Esophagus mucosa (tissue), 1 donor: Measurements from ENCODE around the gene GSN. TPM values are rescaled to one million over a fixed set of nuclear protein-coding genes. Genes with fewer than 3 reads are reported as not detected.
A peak's percentile ranks its signal among the peaks of the same experiment; 100 is the strongest.

Experiments
- ATAC-seq: fragments of 200-7000 bp; cut with Tn5 transposase; one replicate; pipeline ENCODE4 v1.9.1; 2020
- total RNA-seq: library from RNA; stranded (reverse); gene quantifications from one replicate; pipeline ENCODE4 v1.2.4, GENCODE V29; 2023
- donor health status: DM: yes; HTN: yes; CAD: no.

Gene GSN
- total RNA-seq, 1 donor from 2014 or later: 270 TPM

GRCh38 chr9:121303456-121304451, 35.8 kb downstream of the GSN start:
- peak; percentile 69 for ATAC-seq

GRCh38 chr9:121304707-121305106, 36.7 kb downstream of the GSN start:
- ATAC-seq: no peak

DNA sequence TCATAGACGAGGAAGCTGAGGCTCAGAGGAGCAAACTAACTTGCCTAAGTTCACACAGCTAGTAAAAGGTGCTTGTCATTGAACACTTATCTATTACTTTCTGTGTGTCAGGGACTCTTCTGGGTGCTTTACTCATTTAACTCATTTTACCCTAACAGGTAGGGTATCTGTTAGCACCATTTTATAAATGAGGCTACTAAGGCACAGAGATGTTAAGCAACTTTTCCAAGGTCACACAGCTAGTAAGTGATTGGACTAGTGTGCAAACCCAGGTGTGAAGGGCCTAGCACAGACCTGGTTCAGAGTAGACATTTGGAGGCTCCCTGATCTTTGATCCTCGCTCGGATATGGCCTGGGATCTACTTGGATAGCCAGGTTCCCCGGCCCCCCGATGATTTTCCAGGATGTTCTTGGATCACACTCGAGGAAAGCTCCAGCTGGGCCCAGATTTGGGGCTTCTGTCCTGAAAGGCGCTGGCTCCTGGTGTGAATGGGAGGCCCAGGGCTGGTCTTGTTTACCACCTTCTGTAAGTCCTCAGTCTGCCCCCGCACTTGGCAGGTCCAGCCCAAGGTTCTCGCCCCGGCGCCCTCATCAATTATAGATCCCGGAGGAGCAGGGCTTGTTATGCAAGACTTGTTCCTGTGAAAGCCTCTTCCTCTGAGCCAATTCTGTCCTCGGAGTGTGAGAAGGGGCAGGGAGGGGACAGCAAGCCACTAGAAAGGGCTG, 37.5 kb downstream of the GSN start:
- ATAC-seq: no peak

DNA sequence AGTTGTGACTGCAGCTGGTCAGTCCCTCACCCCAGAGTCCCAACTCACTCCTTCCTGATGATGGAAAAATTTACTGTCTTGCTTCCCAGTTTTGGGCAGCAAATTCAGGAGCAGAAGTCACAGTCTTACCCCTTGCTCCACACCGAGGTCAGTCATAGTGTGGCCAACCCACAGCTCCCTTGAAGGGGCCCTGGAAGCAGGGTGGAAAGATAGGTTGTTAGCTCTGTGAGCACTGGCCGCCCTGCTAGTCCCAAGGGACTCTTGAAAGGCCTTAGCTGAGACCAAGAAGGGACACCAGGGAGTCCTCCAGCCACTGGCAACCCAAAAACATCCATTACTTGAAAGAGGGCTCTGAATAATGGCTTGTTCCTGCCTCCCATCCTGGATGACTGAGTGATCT, 40.0 kb downstream of the GSN start:
- no peak for ATAC-seq

GRCh38 chr9:121308765-121309164, 40.8 kb downstream of the GSN start:
- no peak for ATAC-seq

DNA sequence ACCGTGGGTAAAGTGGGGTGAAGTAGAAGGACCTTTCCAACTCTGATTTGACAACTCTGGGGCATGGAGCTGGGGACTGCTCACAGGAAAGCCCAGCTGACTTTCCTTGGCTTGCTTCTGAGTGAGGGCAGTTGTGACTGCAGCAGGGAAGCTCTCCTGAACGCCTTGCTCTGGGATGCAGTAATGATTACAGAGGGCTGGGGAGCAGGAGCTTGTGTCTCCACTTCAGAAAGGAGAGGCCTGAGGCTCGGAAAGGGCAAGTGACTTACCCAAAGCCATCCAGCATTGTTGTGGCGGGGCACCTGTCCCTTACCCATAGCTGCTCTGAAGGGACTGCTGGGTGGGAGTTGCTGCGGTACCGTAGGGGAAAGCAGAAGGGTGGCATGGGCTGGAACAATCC, 41.2 kb downstream of the GSN start:
- ATAC-seq: no peak

- ATAC-seq: no peak
Measured at GRCh38 chr9:121309833-121310425, 42.0 kb downstream of the GSN start.

DNA sequence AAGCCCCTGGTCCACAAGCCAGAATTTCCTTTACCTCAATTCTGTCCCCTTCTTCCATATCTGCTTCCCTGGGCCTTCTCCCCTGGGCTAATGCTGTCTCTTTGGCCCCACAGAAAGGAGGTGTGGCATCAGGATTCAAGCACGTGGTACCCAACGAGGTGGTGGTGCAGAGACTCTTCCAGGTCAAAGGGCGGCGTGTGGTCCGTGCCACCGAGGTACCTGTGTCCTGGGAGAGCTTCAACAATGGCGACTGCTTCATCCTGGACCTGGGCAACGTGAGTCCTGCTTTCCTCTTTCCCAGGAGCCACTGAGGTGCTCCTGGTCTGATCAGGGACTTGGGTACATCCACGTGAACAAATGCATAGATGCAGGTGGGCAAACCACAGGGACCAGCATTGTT, 42.6 kb downstream of the GSN start:
- ATAC-seq: no peak

DNA sequence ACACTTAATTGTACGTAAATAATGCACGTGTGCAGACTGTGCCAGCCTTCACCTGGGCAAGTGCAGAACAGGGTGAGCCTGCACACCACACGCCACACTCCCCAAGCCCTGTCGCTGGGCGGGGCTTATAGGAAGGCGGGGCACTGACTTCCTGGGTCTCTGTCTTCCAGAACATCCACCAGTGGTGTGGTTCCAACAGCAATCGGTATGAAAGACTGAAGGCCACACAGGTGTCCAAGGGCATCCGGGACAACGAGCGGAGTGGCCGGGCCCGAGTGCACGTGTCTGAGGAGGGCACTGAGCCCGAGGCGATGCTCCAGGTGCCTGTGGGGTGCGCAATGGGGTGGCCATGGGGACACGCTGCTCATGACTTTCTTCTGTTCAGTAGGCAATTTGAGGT, 44.2 kb downstream of the GSN start:
- peak; percentile 17 for ATAC-seq

GRCh38 chr9:121313458-121314152, 45.6 kb downstream of the GSN start:
- ATAC-seq: no peak

DNA sequence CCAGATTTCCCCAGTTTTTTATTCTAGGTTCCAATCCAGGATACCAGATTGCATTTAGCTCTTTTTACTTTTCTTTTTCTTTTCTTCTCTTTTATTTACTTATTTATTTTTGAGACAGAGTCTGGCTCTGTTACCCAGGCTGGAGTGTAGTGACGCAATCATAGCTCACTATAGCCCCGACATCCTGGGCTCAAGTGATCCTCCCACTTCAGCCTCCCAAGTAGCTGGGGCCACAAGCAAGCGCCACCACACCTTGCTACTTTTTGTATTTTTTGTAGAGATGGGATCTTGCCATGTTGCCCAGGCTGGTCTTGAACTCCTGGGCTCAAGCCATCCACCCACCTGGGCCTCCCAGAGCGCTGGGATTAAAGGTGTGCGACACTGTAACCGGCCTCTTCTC, 48.4 kb downstream of the GSN start:
- no peak for ATAC-seq

- ATAC-seq: no peak
Measured at GRCh38 chr9:121316852-121317373, 49.0 kb downstream of the GSN start.

- no peak for ATAC-seq
Measured at GRCh38 chr9:121317737-121318630, 50.0 kb downstream of the GSN start.

DNA sequence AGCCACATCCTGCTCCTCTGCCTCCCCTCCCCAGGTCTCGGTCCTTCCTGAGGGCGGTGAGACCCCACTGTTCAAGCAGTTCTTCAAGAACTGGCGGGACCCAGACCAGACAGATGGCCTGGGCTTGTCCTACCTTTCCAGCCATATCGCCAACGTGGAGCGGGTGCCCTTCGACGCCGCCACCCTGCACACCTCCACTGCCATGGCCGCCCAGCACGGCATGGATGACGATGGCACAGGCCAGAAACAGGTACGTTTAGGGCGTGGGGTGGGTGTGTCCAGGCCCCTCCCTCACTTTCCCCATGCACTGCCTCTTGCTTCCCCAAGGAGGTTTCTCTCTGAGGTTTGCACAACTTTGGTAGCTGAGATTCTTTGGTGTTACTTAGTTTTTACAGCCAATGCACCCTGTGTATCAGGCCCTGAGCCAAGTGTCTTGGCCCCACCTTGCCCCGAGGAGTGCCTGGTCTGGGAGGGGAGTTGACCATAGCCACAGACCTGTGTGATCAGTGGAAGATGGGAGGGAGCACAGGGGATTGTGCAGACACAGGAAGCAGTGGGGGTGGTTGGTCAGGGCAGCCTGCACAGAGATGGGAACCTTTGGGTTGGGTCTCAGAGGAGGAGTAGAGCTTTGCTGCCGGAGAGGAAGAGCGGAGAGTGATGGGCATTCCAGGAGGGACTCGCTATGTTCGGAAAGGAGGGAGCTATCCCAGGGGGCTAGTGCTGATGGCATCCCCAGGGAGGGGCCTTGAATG, 50.8 kb downstream of the GSN start:
- ATAC-seq: no peak

- no peak for ATAC-seq
Measured at GRCh38 chr9:121319383-121319780, 51.4 kb downstream of the GSN start.

- ATAC-seq: no peak
Measured at GRCh38 chr9:121321016-121321503, 53.1 kb downstream of the GSN start.

DNA sequence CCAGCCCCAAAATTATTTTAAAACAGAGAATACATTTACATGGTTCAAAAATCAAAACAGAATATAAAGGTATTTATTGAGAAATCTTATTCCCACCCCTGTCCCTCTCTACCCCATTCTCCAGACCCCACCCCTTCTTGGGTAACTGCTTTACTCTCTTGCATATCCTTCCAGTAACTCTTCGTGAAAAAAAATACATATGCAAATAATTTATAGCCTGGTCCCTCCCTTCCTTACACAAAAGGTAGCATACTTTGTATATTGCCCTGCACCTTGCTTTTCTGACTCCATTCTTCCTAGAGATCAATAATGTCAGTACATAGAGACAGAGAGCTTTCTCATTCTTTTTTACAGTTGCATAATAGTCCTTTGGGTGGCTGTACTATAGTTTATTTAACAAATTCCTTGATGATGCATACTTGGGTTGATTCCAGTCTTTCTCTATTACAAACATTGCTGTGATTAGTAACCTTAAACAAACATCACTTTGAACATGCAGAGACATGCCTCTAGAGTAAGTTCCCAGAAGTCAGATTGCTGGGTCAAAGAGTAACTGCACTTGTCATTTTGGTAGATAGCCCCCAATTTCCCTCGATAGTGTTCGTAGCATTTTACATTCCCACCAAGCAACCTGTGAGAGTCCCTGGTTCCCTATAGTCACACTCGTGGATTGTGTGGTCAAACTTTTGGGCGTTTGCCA, 54.2 kb downstream of the GSN start:
- ATAC-seq: peak; percentile 66

GRCh38 chr9:121322737-121323448, 54.9 kb downstream of the GSN start:
- no peak for ATAC-seq
